CD4-positive, CD25-positive, alpha-beta regulatory T cell (primary cell): ENCODE results near the gene SELENOS. TPM values are rescaled to one million over a fixed set of nuclear protein-coding genes. Genes with fewer than 3 reads are reported as not detected.
A peak's percentile ranks its signal among the peaks of the same experiment; 100 is the strongest.

ENCODE experiments used
- ATAC-seq, 2 donors: fragments of 150-1000 bp; cut with Tn5 transposase; one replicate each; pipeline ENCODE4 v1.10.0; 2021; ENCODE audit warnings: low read depth in 2 of 2, moderate number of reproducible peaks in 2 of 2, moderate library complexity in 1 of 2
- DNase-seq, 3 donors: peaks; one replicate each; pipeline versions ENCODE4 v3.0.0 to v3.0.0-alpha.2; 2012 to 2022; ENCODE audit warnings: mixed read lengths in 1 of 3
- H3K27ac ChIP-seq: one replicate; pipeline ENCODE4 v1.7.0; 2013; ENCODE audit warnings: mild to moderate bottlenecking, low read length; ENCODE audit not compliant: insufficient read depth, poor library complexity, severe bottlenecking
- H3K27me3 ChIP-seq: one replicate; pipeline ENCODE4 v1.7.0; 2013; ENCODE audit warnings: low read length; ENCODE audit not compliant: control insufficient read depth, insufficient read depth
- H3K36me3 ChIP-seq: one replicate; pipeline ENCODE4 v1.7.0; 2013; ENCODE audit warnings: mild to moderate bottlenecking, low read length, moderate library complexity; ENCODE audit not compliant: control insufficient read depth, insufficient read depth
- H3K4me1 ChIP-seq: 2 replicates; pipeline ENCODE4 v1.7.0; 2013; ENCODE audit warnings: mild to moderate bottlenecking, low read length; ENCODE audit not compliant: insufficient read depth, control insufficient read depth, poor library complexity, severe bottlenecking
- H3K4me3 ChIP-seq: one replicate; pipeline ENCODE4 v1.7.0; 2013; ENCODE audit warnings: low read depth, mild to moderate bottlenecking, low read length, moderate library complexity
- H3K9me3 ChIP-seq, 2 experiments: 1 replicate in 1 of 2; 2 replicates in 1 of 2; pipeline ENCODE4 v1.7.0; 2013; ENCODE audit warnings: low read length in 2 of 2, mild to moderate bottlenecking in 1 of 2, moderate library complexity in 1 of 2; ENCODE audit not compliant: control insufficient read depth in 2 of 2
- H3K27ac Mint-ChIP-seq, 3 donors: one replicate each; pipeline ENCODE4 v1.8.0; 2020 to 2022; ENCODE audit warnings: mild to moderate bottlenecking in 3 of 3, mixed read lengths in 3 of 3, moderate library complexity in 2 of 3
- H3K27me3 Mint-ChIP-seq: one replicate; pipeline ENCODE4 v1.8.0; 2022; ENCODE audit warnings: mild to moderate bottlenecking, mixed read lengths
- H3K36me3 Mint-ChIP-seq: one replicate; pipeline ENCODE4 v1.8.0; 2020; ENCODE audit warnings: mixed read lengths
- H3K4me1 Mint-ChIP-seq, 4 donors: one replicate each; pipeline ENCODE4 v1.8.0; 2020 to 2022; ENCODE audit warnings: mixed read lengths in 4 of 4, mild to moderate bottlenecking in 1 of 4
- H3K4me3 Mint-ChIP-seq, 4 donors: one replicate each; pipeline ENCODE4 v1.8.0; 2020 to 2022; ENCODE audit warnings: mild to moderate bottlenecking in 4 of 4, mixed read lengths in 4 of 4, moderate library complexity in 3 of 4
- H3K9me3 Mint-ChIP-seq, 7 donors: one replicate each; pipeline ENCODE4 v1.8.0; 2020 to 2022; ENCODE audit warnings: mixed read lengths in 7 of 7, mild to moderate bottlenecking in 3 of 7, moderate library complexity in 2 of 7
- polyA plus RNA-seq, 4 donors: library from polyadenylated mRNA; unstranded; fragments of 300-500 nt; fragmentation: Illumina TruSeq; gene quantifications; one replicate each; pipeline ENCODE4 v1.2.3, GENCODE V29; 2021
- total RNA-seq: library from RNA; stranded (reverse); gene quantifications from one replicate; pipeline ENCODE4 v1.2.3, GENCODE V29; 2022

SELENOS gene
- total and polyA plus RNA-seq, 5 donors from 2014 or later, result 32.3 to 72.5 (median 59.0) TPM

DNA sequence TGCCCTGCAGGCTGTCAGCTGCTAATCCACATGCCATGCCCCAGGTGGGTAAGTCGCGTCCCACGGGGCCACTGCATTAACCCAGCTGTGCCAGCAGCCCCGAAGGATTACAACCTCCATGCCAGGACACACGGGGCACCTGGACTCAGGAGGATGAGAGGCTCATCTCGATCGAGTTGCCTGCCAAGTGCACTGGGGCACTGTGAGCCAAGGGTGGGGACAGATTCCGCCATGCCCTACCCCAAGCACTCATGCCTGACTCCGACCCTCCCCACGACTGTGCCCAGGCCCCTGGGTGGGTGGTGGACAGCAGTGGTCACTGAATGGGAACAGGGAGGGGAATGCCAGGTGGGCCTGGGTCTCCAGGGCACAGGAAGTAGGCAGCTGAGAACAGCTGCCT lies 38.5 kb upstream of the SELENOS start:
- no peaks in the 10 kb centered on the region for H3K36me3 Mint-ChIP-seq
- Histone ChIP-seq H3K4me3 (no peak overlapping the region), H3K4me1 (peaks cover 6% of the 10 kb centered on the region), H3K36me3 (no peaks in the 10 kb centered on the region), H3K27ac (no peak overlapping the region), H3K27me3 (no peaks in the 10 kb centered on the region), H3K9me3 (no peaks in the 10 kb centered on the region)
- H3K4me1 Mint-ChIP-seq, result peaks cover 0 to 9% (median 7%) of the 10 kb centered on the region in 4 donors
- peaks cover 27% of the 10 kb centered on the region for H3K27me3 Mint-ChIP-seq
- H3K27ac Mint-ChIP-seq, result no peak overlapping the region
- no peak overlapping the region for H3K4me3 Mint-ChIP-seq
- no peak for DNase-seq
- H3K9me3 Mint-ChIP-seq, result no peaks in the 10 kb centered on the region
- ATAC-seq, result no peak

DNA sequence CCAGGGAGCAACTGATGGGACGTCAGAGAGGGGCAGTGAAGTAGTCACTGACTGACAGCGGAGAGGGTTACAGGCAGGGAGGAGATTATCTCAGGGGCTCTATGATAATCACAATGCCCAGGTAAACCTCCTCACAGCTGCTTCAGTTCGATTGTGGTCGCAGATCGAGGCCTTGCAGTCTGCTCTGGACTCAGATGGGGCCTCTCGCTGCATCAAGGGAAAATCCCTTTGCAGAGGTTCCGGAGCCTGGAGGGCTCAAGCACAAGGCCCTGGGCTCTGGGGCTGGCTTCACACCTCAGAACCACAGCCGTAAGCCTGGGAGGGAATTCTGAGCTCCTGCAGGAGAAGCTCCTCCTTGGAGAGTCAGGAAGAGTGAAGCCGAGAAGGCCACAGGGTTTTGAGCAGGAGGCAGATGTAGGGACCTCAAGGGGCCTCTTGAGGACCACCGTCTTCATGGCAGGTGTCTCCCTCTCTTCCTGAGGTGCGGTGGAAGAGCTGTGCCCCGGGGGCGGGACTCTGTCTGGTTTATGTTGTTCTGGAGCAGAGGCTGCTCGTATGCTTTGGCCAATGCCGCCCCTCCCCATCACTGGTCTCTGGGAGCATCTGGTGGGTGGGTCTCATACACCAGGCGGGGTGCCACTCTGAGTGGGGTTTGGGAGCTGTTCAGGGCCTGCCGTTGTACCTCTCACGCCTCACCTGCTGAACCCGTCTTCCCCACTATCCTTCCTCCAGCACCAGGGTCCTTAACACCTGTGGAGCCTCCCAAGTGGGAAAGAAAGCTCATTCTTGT lies 37.2 kb upstream of the SELENOS start:
- Histone ChIP-seq H3K36me3 (no peaks in the 10 kb centered on the region), H3K27me3 (no peaks in the 10 kb centered on the region), H3K9me3 (no peaks in the 10 kb centered on the region), H3K4me3 (no peak overlapping the region), H3K4me1 (no peaks in the 10 kb centered on the region), H3K27ac (no peak overlapping the region)
- no peak overlapping the region for H3K4me3 Mint-ChIP-seq
- ATAC-seq, result no peak
- H3K9me3 Mint-ChIP-seq, result no peaks in the 10 kb centered on the region
- H3K27ac Mint-ChIP-seq, result peak overlapping the region in 1 of 3 donors; percentile 68
- peaks cover 18% of the 10 kb centered on the region for H3K27me3 Mint-ChIP-seq
- no peaks in the 10 kb centered on the region for H3K36me3 Mint-ChIP-seq
- no peak for DNase-seq
- peaks cover 0 to 2% (median under 1%) of the 10 kb centered on the region in 4 donors for H3K4me1 Mint-ChIP-seq

DNA sequence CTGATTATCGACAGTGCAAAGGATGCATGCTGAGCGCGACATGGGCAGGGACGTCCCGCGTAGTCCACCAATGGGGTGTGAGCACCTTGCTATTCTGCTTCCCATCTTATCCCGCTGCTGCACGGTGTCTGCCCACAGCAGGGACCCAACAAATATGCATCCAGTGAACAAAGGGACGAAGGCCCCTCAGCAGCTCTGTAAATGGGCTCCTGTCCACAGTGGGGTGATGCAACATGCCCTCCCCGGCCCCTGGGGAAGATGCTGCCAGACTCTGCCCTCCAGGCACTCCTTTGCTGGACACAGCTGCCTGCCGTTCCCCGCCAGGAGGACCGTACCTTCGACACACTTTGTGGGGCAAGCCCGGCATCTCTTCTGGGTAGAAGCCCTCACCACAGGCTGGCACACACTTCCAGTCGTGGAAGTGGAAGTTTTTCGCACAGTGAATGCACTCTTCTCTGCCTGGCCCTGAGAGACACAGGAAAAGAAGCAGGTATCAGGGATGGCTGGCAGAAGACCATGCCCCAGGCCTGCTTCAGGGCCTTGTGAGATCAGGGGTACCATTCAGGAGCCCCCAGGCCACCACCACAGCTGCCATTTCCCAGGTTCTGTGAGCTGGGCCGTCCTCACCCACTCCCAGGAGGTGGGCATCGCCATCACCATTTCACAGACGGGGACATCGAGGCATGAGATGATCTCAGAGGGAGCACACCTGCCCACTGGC lies 35.9 kb upstream of the SELENOS start:
- ATAC-seq, result no peak
- H3K9me3 Mint-ChIP-seq, result no peaks in the 10 kb centered on the region
- Histone ChIP-seq H3K27ac (no peak overlapping the region), H3K4me3 (no peak overlapping the region), H3K36me3 (no peaks in the 10 kb centered on the region), H3K9me3 (no peaks in the 10 kb centered on the region), H3K4me1 (no peaks in the 10 kb centered on the region), H3K27me3 (no peaks in the 10 kb centered on the region)
- peak overlapping the region in 1 of 3 donors; percentile 26 for H3K27ac Mint-ChIP-seq
- peaks cover 7% of the 10 kb centered on the region for H3K27me3 Mint-ChIP-seq
- no peaks in the 10 kb centered on the region for H3K4me1 Mint-ChIP-seq
- no peak overlapping the region for H3K4me3 Mint-ChIP-seq
- H3K36me3 Mint-ChIP-seq, result no peaks in the 10 kb centered on the region
- no peak for DNase-seq

DNA sequence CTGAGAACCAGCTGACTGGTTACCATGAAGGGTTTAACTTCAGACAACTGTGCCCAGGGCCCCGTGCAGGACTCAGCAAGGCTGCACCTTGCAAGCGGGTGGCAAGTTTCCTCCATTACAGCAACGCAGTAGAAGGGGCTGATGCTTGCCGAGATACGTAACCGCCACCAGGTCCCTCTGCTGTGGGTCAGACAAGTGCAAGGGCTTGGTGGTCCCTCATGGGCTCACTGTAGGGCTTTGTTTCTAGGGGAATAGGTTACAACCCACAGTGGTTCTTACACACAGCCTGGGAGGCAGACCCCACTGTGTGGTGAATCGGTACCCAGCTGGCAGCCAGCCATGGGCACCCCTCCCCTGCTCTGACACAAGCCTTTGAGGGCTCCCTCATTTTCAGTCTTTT lies 33.2 kb upstream of the SELENOS start:
- H3K4me1 ChIP-seq, result no peaks in the 10 kb centered on the region
- ATAC-seq (no peak), DNase-seq (no peak)
- Mint-ChIP-seq H3K27ac (no peak overlapping the region), H3K4me3 (no peak overlapping the region), H3K9me3 (no peaks in the 10 kb centered on the region), H3K36me3 (no peaks in the 10 kb centered on the region), H3K27me3 (peaks cover 5% of the 10 kb centered on the region), H3K4me1 (no peaks in the 10 kb centered on the region)
- no peak overlapping the region for H3K4me3 ChIP-seq
- H3K27me3 ChIP-seq, result no peaks in the 10 kb centered on the region
- H3K27ac ChIP-seq, result no peak overlapping the region
- H3K36me3 ChIP-seq, result no peaks in the 10 kb centered on the region
- no peaks in the 10 kb centered on the region for H3K9me3 ChIP-seq

DNA sequence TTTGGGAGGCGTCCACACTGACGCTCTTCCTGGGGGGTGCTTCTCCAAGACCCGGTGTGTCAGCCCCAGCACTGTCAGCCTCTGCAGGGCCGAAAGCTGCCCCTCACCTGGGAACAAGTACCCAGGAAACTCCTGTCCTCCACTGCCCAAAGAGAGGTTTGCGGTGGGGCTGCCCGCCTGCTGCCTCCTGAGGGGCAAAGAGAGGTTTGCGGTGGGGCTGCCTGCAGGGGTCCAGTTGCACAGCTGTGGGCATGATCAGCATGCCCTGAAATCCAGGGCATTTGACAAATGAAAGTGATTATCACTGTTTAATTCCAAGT lies 32.8 kb upstream of the SELENOS start:
- Mint-ChIP-seq H3K36me3 (no peaks in the 10 kb centered on the region), H3K4me3 (no peak overlapping the region)

DNA sequence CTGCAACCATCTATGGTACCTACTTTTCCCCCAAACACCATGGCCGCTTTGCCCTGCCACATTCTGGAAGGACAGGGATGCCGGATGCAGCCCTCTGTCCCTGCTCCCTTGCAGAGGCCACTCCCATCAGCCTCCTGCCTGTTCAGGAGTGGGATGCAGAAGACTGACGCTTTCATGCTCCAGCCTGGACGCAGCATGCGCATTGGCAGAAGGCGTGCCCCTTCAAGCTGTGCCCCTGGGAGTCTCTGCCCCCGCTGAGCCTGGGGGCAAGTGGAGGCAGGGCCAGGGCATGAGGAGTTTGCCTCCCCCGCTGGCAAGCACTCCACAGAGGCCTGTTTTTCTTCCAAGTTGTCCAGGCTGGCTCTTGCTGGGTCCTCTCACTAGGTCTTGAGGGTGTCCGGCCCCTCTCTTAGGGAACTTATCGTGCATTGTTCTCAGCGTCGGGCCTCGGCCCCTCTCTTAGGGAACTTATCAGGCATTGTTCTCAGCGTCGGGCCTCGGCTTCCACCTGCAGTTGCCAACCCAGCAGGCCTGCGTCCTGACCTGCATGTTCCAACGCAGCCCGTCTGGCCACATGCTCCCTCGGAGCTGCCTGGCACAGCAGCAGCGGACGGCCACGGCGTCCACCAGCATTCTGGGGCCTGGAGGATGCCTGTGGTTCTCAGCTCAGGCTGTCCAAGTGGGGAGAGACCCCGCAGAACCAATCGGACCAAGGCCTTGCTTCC lies 32.3 kb upstream of the SELENOS start:
- H3K4me1 Mint-ChIP-seq, result no peaks in the 10 kb centered on the region
- ATAC-seq (peak in 1 of 2 donors; percentile 22), DNase-seq (no peak)
- no peaks in the 10 kb centered on the region for H3K9me3 Mint-ChIP-seq
- H3K4me3 Mint-ChIP-seq, result no peak overlapping the region
- Histone ChIP-seq H3K4me3 (no peak overlapping the region), H3K27ac (no peak overlapping the region), H3K4me1 (no peaks in the 10 kb centered on the region), H3K36me3 (no peaks in the 10 kb centered on the region), H3K9me3 (no peaks in the 10 kb centered on the region), H3K27me3 (no peaks in the 10 kb centered on the region)
- no peaks in the 10 kb centered on the region for H3K36me3 Mint-ChIP-seq
- H3K27me3 Mint-ChIP-seq, result peaks cover 5% of the 10 kb centered on the region
- no peak overlapping the region for H3K27ac Mint-ChIP-seq

More for the DNA sequence above, 32.8 kb upstream of the SELENOS start:
- ATAC-seq, result no peak
- Histone ChIP-seq H3K27me3 (no peaks in the 10 kb centered on the region), H3K36me3 (no peaks in the 10 kb centered on the region), H3K9me3 (no peaks in the 10 kb centered on the region), H3K4me1 (no peaks in the 10 kb centered on the region), H3K27ac (no peak overlapping the region), H3K4me3 (no peak overlapping the region)
- no peak for DNase-seq
- H3K27ac Mint-ChIP-seq, result no peak overlapping the region
- H3K9me3 Mint-ChIP-seq, result no peaks in the 10 kb centered on the region
- no peaks in the 10 kb centered on the region for H3K4me1 Mint-ChIP-seq
- H3K27me3 Mint-ChIP-seq, result peaks cover 5% of the 10 kb centered on the region

DNA sequence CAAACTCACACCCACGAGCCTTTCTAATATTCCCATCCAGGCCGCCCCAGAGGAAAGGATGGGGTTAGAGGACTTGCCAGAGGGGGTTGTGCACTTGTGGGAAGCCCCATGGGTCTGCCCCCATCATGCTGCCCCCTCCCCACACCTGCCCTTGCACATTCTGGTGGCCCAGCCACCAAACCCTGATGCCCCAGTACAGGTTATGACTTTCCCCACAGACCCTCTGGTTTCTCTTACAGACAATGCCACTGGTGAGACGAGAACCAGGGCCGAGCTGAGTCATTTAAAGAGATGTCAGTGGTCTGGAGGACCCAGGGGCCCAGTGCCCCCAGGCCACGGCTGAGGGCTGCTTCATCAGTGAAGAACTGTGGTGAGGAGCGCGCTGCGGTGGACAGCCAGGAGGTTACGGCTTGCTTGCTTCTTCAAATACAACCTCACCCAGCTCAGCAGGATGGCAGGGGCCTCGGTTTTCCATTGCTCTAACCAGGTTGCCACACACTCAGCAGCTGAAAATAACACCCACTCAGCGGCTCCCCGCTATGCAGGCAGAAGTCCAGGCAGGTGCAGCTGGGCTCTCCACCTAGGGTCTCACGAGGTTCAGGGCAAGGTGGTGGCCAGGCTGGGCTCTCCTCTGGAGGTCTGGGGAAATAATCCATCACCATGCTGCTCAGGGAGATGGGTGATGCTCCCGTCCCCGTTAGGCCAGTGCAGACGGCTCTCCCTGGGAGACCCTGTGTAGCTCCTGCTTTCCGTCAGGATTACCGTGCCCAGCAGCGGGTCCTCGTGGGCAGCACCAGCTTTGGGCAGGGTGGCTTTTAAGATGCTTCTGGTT lies 31.5 kb upstream of the SELENOS start:
- H3K9me3 ChIP-seq, result no peaks in the 10 kb centered on the region
- no peak overlapping the region for H3K27ac Mint-ChIP-seq
- no peaks in the 10 kb centered on the region for H3K36me3 ChIP-seq
- H3K4me1 Mint-ChIP-seq, result no peaks in the 10 kb centered on the region
- H3K27me3 ChIP-seq, result no peaks in the 10 kb centered on the region
- no peak overlapping the region for H3K27ac ChIP-seq
- no peaks in the 10 kb centered on the region for H3K36me3 Mint-ChIP-seq
- H3K27me3 Mint-ChIP-seq, result peaks cover 5% of the 10 kb centered on the region
- no peaks in the 10 kb centered on the region for H3K9me3 Mint-ChIP-seq
- H3K4me3 ChIP-seq, result no peak overlapping the region
- ATAC-seq, result no peak
- H3K4me1 ChIP-seq, result no peaks in the 10 kb centered on the region
- H3K4me3 Mint-ChIP-seq, result no peak overlapping the region
- no peak for DNase-seq
